ENCODE measurements around the gene AATF.
A peak's percentile ranks its signal among the peaks of the same experiment; 100 is the strongest.

The AATF gene

DNA sequence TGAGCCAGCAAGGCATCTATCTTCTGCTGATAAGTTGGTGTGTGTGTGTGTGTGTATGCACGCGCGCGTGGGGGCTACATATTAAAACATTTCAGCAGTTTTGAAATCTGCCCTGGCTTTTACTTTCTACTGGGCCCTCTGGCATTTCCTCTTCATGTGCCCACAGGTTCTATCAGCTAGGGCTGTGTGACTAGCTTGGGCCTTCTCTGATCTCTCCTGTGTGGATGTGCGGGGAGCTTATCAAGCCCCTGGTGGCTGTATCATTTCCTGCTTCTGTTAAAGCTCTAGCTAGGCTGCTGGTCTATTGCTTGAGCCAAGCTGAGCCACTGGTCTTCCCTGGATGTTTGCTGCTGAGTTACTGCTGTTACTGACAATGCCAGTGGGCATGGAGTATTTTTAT, 132.5 kb downstream of the AATF start:
- no peak for DNase-seq (ENCODE audit: low read depth)

DNA sequence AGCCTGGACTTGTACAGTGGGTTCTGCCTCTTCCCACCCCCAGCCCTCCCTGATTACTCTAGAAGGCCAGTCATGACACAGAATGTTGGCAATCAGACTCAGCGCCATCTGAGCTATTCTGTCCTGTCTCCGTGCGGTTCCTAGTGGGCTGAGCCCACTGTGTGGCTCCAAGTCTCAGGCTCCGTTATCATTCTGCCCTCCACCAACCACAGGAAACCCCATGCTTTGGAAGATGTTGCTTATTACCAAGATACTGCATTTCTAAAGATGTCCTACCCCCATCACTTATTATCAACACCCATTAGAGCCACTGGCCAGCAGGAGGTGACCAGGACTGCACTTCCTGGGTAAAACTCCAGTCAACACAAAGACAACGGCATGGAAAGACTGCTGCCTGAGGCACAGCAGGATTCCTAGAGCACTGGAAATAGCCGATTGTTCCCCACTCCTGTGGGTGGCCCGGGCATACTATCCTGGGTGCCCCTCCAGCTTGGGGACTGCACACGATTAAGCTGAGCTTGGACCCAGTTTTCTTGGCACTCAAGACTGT, 133.6 kb downstream of the AATF start:
- no peak for DNase-seq (ENCODE audit: low read depth)

DNA sequence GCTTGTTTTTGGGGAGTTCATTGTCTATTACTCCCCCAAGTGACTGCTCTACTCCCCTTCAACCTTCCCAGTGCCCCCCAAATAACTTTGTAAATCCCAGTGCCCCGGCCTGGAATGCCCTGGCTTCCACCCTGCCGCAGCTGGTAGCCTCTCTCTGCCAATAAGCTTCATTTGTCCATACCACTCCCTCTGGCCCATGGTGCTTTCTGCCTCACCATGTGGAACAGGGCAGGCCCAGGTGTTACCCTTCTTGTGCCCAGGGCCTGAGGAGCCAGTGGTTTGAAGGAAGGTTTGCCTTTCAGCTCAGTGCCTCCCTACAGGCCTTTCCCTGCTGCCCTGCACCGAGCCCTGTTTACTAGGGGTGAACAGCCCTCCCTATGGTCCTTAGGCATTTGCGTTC, 134.2 kb downstream of the AATF start:
- DNase-seq (ENCODE audit: low read depth): no peak

DNA sequence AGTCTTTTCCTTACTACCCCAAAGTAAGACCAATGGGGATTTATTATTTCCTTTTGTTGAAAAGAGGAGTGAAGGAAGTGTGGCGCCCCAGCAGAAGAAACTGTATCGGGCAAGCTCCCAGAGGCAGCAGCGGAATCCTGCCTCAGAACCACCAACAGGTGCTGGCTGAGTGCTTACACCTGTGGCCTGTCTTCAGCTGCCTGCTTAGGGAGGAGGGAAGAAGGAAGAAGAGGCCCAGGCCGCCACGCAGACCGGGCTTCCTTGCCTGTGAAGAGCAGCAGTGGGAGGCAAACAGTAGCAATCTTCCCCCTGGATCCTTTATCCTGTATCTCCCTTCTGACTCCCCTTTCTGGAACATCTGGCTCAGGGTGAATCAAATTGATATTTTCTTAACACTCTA, 134.7 kb downstream of the AATF start:
- DNase-seq (ENCODE audit: low read depth): no peak

DNA sequence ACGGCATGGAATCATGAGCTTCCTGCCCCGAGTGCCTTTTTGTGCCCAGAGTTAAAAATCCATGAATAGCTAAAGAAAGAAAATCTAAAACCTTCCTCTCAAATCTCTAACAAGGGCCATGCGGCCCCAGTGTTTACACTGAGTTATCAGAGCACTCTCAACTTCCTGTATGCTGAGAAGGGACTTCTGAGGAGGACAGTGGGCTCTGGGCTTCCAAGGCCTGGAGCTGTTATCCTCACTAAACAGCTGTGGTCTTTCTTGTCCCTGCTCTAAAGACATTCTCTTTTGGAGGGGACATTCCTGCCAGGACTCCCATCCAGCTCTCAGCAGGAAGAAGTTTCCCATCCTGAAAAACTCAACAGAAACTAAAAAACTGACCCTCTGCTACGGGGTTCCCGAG, 135.6 kb downstream of the AATF start:
- no peak for DNase-seq (ENCODE audit: low read depth)

DNA sequence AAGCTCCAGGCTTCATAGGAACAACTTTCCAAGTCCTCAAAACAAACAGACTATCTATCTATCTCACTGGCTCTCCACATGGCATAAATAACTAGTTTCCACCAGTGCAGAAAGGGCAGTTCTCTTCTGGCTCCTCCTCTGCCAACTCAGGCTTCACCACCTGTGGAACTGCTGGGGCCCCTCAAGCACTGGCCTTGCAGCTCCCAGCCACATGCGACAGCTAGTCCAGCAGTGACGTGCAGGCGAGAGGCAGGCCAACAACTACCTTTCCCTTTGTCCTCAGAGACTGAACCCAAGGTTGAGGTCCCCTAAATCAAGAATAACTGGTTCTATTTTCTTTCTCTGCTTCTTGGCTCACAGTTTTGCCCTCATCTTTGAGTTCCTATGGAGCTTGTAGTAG, 137.6 kb downstream of the AATF start:
- no peak for DNase-seq (ENCODE audit: low read depth)

DNA sequence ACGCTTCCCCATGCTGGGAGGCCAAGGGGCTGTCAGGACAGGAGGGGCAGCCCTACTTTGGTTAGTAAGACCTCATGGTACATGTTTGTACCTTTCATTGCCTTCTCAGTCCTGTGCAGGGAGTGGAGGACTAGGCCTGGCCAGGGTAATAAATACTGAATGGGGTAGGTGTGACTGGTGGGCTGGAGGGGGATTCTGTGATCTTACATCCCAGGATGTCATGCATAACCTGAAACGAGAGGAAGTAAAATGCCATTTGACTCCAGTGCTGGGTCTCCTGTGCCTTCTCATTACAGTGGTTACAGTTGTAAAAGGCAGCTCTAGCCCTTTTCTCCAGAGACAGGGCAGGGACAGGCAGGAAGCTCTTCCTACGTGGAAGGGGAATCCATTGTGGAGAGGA, 138.2 kb downstream of the AATF start:
- DNase-seq (ENCODE audit: low read depth): no peak

DNA sequence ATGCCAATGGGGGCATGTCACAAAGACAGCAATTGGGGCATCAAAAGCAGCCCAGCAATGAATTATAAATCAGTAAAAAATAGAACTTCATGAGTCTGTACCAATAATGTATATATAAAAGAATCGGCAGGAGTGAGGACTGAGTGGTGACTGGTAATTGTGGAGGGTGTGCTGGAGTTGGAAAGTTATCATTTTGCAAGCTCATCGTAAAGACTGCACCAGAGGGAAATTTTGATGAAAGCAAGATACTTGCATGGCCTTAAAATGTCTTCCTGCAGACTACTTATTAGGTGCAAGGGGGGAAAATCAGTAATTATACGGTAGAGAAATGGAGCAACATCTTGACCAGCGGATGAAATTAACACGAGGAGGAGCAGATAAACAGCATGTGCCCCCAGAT, 138.9 kb downstream of the AATF start:
- no peak for DNase-seq (ENCODE audit: low read depth)

DNA sequence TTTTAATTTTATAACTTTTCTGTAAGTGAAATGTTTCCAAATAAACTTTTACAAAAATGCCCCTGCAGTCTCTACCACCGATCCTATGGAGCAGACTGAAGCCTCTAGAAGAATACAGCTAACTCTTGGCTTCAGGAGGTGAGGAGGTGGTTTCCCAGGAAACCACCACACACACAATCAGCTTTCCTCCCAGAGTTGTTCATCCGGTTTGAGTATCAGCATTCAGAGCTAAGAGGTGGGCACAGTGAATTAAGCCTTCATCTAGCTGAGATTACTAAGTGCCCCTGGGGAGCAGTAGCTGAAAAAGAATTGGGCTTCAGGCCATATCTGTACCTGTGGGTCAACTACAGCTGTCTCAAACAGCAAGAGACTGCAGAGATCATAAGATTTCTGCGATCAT, 139.7 kb downstream of the AATF start:
- no peak for DNase-seq (ENCODE audit: low read depth)

DNA sequence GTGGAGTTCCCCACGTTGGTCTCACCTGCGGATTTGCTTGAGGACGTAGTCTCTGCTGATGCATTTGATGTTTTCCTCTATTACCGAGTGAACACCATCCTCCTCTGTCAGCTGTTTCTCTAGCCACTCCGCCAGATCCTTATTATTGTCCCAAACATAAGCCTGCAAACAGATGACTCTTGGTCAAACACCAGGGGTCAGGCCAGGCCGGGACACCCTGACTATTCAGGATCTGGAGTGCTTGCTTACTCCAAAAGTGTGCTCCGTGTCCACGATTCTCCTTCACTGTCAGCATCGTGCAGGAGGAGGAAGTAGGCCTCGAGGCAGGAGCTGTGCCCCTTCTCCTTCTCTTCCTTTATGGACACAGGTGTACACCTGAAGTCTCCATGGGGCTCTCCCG, 140.2 kb downstream of the AATF start:
- DNase-seq (ENCODE audit: low read depth): no peak

DNA sequence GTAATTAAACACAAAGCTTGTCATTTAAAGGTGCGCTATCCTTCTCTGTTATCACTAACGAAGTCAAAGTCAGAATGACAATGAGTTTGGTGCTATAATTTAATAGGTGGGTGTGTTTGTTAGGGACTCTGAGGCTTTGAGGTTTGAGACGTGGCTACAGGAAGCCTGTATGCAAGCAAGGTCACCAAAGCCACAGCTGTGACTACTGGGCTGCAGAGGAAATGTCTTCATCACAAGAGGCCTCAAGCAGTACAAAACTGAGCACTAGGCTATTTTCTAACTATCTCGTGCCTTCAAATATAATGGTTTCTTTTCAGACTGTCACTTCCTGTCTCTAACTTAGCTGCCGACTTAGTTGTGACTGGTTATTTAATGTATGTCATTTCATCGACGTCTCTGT, 141.2 kb downstream of the AATF start:
- peak; percentile 41 for DNase-seq (ENCODE audit: low read depth)

DNA sequence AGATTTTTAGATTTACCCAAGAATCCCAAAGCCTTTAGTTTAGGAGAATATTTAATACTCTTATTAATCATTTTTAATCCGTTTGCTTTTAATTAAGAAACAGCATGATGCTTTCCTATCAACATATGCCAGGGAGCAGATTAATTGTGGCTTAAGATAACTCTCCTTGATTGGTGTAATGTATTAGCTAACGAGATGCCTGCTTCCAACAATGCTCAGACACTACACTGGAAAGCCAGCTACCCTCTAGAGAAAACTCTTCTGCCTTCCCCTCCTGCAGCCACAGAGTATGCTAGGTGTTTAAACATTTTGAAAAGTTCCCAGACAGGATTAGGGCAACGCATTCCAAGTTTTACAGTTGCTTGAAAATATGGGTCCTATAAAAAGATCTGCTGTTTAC, 142.2 kb downstream of the AATF start:
- no peak for DNase-seq (ENCODE audit: low read depth)

DNA sequence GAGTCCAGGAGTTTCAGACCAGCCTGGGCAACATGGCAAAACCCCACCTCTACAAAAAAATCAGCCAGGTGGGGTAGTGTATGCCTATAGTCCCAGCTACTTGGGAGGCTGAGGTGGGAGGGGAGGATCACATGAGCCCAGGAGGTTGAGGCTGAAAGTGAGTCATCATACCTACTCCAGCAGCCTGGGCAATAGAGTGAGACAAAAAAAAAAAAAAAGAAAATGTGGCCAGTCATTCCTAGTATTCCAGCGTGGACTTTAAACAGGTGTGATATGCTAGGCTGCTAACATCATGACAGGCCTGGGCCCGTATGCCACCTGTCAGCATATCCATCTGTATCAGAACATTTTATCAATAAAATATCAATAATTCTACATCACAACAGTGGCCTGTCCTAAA, 143.3 kb downstream of the AATF start:
- DNase-seq (ENCODE audit: low read depth): no peak

DNA sequence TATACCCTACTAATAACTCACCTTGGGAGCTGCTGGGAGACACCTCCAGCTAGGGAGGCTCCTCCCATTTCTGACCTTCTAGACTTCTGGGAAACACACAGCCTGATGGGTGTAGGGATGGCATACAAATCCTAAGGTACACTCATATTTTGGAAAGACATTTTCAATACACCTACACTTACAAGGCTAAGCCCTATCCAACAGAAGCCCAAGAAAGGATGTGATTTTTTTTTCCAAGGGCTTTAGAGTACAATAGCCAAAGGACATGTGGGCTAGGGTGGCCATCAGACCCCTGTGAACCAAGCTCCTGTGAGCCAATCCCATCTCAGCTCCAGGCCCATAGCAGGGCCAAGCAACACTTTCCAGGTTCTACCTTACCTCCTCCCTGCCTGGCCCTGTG, 143.9 kb downstream of the AATF start:
- DNase-seq (ENCODE audit: low read depth): no peak

DNA sequence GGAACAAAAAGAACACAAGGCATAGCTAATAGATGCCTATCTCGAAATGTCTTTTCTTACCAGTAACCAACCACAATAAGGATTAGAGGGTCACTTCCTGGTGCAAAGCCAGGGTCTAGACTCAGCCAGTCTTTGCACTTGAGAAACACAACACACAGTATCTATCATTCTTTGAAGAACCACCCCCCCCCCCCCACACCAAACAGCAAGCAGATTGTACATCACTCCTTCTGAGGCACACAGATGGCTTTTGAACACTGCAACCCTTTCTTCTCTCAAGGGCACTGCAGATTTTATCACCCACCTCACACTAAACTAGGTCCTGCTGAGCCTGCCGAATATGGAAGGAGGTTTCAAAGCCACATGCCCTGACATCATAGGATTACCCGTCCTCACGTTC, 145.6 kb downstream of the AATF start:
- DNase-seq (ENCODE audit: low read depth): no peak

DNA sequence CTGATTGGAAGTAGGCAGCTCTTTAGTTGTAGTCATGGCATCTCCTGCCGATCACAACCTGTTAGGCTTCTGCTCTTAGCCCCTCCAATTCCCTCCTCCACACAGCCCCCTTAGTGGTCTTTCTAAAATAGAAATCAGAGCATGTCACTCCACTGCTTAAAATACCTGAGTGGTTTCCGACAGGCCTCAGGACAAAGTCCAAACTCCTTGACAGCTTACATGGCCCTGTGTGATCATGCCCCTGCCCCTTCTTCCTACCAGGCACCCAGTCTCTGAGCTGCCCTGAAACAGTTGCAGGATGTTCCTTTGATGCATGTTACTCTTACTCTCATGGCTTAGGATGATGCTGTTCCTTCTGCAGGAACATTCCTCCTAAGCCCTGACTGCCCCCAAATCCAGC, 147.3 kb downstream of the AATF start:
- no peak for DNase-seq (ENCODE audit: low read depth)

DNA sequence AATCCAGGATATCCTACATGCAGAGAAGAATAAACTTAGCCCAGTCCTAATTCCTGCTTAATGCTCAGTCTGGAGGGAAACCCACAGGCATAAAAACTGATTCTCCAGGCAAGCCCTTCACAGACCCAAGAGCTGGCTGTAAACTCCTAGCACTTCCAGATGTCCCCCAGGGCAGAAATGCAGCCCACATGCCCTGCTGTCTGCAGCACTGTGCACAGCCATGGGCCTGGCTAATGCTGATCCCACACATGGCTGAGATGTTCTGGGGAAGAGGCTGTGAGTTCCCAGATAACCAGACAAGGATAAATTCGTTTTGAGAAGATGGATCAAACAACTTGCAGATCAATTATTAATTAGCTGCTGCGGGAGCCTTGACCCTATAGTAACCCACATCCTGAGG, 148.4 kb downstream of the AATF start:
- no peak for DNase-seq (ENCODE audit: low read depth)

DNA sequence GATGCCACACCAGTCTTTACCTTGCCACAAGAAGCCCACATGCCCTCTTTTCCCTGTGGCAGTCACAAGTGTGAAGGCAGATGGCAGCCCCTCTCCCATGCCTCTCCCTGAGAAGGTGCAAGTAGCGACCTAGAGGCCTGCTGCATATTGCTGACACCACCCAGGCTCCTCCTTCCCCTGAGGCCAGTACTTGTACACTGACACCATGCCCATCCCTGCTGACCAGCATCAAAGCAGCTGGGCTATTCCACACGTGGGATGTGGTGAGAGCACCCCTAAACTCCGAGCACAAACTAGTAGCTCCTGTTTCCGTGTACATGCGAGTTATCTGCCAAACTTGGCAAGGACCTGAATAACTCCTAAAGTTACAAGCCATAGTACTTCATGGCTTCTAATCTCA, 149.4 kb downstream of the AATF start:
- no peak for DNase-seq (ENCODE audit: low read depth)

DNA sequence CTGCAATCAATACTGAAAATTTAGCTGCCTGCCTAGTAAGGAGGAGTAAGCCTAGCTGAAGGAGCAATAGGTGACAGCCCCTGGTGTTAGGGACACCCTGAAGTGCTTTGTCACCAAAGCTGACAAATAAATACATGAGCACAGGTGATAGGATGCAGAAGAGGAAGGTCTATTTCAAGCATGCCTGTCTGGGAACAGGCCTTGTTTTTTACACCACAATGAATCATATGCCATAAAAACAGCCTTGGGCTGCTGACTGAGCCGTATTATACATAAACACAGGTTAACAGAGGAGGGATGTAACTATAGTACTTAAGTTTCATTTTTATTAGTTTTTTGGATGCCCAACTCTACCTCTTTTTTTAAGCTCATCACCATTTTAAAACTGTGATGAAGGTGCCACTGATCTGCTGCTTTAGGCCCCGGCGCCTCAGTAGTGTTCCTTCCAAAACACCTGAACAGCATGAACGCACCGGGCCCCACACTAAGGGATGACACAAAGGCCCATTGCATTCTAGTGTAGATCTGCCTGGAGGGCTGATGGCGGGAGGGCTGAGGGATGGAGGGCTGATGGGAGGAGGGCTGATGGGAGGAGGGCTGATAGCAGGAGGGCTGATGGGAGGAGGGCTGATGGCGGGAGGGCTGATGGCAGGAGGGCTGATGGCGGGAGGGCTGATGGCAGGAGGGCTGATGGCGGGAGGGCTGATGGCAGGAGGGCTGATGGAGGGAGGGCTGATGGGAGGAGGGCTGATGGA, 150.3 kb downstream of the AATF start:
- no peak for DNase-seq (ENCODE audit: low read depth)

DNA sequence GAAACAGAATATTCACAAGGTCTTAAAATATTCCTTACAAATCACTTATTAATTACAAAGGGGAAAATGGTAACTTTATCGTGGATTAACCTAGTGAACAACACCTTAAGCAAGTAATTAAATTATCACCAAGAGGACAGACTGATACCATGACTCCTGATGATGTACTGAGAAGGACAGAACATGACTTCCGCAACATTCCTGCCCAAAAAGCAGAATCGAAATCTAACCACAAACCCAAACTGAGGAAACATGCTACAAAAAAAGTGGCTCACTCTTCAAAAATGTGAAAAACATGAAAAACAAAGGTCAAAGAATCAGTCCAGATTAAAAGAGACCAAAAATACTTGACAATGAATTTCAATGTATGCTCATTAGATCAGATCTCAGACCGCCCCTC, 151.5 kb downstream of the AATF start:
- DNase-seq (ENCODE audit: low read depth): no peak

DNA sequence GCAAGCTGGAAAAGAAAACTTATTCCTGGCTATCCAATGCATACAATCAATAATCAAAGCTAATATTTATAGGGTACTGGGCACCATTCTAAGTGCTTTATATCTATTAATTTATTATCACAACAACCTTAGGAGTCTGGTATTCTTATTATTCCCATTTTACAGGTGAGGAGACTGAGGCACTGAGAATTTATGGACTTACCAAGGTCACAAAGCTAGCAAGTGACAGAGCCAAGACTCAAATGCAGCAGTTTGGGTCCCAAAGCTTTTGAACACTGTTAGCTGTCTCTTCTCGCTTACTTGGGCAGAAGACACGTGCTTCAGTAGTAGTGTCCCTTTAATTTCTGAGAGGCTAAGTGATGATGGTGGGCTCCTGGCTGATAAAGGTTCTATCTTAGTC, 152.6 kb downstream of the AATF start:
- no peak for DNase-seq (ENCODE audit: low read depth)

DNA sequence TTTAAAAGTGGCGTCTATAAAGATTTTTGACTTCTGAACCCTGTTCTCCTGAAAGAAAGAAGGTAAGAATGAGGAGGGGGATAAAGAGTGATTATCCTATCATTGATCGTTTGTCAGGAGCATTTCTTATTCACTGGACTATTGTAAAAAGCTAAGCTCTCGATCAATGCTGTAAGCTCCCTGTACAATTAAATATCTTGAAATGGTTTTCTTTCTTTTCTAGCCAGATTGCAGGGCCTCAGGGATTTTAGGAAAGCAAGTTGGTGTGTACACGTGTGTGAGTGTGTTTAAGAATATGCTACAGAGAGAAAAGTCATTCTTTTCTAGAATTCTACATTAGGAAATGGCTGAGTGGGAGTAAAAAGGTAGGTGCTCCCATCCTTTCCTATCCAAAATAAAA, 154.5 kb downstream of the AATF start:
- no peak for DNase-seq (ENCODE audit: low read depth)

DNA sequence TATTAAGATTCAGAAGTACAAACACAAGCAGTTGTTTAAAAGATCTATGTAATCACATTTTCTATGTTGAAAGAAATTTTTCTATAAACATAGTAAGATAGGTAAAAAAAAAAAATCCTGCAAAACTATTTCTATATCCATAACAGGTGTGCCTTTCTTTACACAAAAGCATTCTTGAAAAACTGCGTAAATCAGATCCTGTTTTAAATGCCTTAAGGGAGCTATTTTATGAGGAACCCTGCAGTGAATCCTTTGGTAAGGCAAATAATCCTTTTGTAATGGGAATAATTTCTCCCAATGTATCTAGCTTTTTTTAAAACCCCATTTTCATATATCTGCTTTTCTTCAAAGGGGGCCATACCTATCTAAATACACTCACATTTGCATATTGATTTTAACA, 157.3 kb downstream of the AATF start:
- no peak for DNase-seq (ENCODE audit: low read depth)

Measured in activated gamma-delta T cell treated with anti-CD3 and anti-CD28 coated beads, Interleukin-2, amount 50 U/mL, for 16 hours (primary cell).